ENCODE measurements around the gene CERK.
"Not testable (repeated sequence)": the region's sequence is repeated elsewhere in the genome, so short reads cannot be mapped to it uniquely, and the experiment has no call there.

CERK gene

GRCh38 chr22:46650078-46650810 lies 87.8 kb downstream of the CERK start:
- TF ChIP-seq CTCF (IDR thresholded peaks at IDR 0.05; ENCODE audit: control insufficient read depth, extremely low read depth, insufficient read depth), result no peak
- no peak for DNase-seq (ENCODE audit: low read depth)
- no peak overlapping the region for H3K4me3 ChIP-seq (ENCODE audit: low read depth, low read length)

DNA sequence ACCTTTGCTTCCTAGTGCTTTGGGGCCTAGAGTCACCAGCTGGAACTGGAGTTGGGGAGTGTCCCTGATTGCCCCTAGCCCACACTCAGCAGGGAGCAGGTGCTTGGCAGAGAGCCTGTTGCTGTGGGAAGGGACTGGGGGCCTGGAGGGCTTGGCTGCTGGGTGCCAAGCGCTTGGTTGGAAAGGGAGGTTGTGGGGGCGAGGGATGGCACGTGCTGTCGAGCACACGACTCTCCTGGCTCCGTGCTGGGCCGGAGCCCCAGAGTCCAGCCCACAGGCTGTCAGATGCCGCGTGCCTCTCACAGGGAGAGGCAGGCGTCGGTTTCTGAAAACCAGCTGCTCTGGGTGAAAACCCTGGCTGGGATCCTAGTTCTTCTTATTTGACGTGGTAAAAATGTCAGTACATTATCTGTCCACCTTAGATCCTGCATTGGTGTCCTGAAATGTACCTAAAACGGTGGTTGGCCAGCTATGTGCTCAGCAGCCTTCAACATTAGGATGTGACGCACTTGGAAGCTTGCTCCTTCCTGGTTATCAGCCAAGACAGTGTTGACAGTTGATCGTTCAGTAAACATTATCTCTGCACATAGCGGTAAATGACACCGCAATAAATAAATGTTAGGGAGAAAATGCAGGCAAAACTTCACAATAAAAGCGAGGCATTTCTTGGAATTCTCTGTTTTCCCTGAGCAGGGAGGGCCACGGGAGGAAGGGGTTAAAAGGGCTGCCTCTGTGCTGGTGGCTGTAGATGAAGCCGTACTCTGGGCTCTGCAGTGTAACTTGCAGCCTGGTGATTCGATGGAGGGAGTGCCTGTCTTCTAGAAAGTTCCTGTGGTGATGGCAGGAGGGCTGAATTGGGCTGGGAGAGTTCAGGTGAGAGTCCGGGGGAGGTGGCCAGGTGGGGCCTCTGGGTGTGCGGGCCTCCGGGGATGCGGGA lies 88.6 kb downstream of the CERK start:
- H3K4me3 ChIP-seq (ENCODE audit: low read depth, low read length), result 0 out of 2 replicates have a peak overlapping the region, but pooled peaks have one; percentile 23
- no peak for TF ChIP-seq CTCF (IDR thresholded peaks at IDR 0.05; ENCODE audit: control insufficient read depth, extremely low read depth, insufficient read depth)
- peak; percentile 96 for DNase-seq (ENCODE audit: low read depth)

- not testable (repeated sequence) for DNase-seq (ENCODE audit: low read depth); H3K4me3 ChIP-seq (ENCODE audit: low read depth, low read length)
Observed at GRCh38 chr22:46648225-46648820, 89.7 kb downstream of the CERK start.

GRCh38 chr22:46646531-46647215 lies 91.4 kb downstream of the CERK start:
- no peak for TF ChIP-seq CTCF (IDR thresholded peaks at IDR 0.05; ENCODE audit: control insufficient read depth, extremely low read depth, insufficient read depth)
- no peak for DNase-seq (ENCODE audit: low read depth)
- H3K4me3 ChIP-seq (ENCODE audit: low read depth, low read length), result no peak overlapping the region

DNA sequence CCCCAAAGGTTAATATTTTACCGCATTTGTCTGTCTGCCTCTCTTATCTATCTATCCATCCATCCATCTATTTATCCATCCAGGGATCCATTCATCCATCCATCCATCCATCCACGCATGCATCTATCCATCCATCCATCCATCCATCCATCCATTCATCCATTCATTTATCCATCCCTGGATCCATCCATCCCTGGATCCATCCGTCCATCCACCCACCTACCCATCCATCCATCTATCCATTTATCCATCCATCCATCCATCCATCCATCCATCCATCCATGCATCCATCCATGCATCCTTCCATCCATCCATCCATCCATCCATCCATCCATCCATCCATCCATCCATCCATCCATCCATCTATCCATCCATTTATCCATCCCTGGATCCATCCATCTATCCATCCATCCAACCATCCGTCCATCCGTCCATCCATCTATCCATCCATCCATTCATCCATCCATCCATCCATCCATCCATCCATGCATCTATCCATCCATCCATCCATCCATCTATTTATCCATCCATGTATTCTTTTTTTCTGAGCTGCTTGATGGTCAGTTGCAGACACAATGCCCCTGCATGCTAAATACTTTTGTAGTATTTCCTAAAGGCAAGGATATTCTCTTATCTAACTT lies 95.1 kb downstream of the CERK start:
- not testable (repeated sequence) for H3K4me3 ChIP-seq (ENCODE audit: low read depth, low read length); DNase-seq (ENCODE audit: low read depth)

GRCh38 chr22:46641811-46642266 lies 96.2 kb downstream of the CERK start:
- DNase-seq (ENCODE audit: low read depth), result no peak
- H3K4me3 ChIP-seq (ENCODE audit: low read depth, low read length), result no peak overlapping the region
- TF ChIP-seq CTCF (IDR thresholded peaks at IDR 0.05; ENCODE audit: control insufficient read depth, extremely low read depth, insufficient read depth), result no peak

DNA sequence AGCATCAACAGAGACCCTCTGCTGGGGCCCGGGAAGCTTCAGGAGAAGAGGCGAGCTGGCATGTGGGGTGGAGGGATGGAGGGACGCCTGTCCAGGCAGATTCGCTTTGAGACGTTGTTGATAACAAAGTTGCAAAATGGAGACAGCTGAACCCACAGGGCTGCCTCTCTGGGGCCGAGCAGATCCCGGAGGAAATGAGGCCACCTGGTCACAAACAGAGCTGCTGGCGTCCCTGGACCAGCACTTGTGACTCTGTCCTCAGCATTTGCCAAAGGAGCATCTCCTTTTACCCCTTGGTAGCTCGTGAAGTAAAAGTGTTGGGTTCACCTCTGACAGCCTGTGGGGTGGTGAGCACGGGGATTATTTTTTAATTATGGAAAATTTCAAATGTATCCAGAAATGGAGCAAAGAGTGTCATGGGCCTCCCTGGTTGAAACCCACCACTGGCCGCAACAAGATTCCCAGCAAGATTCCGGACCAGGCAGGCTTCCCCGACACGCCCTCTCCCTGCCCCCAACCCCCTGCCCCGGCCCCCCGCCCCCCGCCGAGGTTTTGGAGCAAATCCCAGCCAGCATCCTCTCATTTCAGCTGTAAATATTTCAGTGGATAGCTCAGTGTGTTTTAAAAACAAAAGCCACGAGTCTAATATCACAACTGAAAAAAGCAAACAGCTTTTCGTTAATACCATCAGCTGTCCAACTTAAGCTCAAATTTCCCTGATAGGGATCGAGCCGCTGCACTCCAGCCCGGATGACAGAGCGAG lies 97.6 kb downstream of the CERK start:
- H3K4me3 ChIP-seq (ENCODE audit: low read depth, low read length), result no peak overlapping the region
- DNase-seq (ENCODE audit: low read depth), result no peak
- TF ChIP-seq CTCF (IDR thresholded peaks at IDR 0.05; ENCODE audit: control insufficient read depth, extremely low read depth, insufficient read depth), result no peak

Data from LNCaP clone FGC (cell line).